ENCODE results near the gene MAN1B1.
"Not testable (repeated sequence)": the region's sequence is repeated elsewhere in the genome, so short reads cannot be mapped to it uniquely, and the experiment has no call there.

Gene MAN1B1

GRCh38 chr9:137052998-137053943 lies 33.5 kb upstream of the MAN1B1 start:
- DNase-seq: peak in 2 of 3 experiments; percentile 65 to 80

DNA sequence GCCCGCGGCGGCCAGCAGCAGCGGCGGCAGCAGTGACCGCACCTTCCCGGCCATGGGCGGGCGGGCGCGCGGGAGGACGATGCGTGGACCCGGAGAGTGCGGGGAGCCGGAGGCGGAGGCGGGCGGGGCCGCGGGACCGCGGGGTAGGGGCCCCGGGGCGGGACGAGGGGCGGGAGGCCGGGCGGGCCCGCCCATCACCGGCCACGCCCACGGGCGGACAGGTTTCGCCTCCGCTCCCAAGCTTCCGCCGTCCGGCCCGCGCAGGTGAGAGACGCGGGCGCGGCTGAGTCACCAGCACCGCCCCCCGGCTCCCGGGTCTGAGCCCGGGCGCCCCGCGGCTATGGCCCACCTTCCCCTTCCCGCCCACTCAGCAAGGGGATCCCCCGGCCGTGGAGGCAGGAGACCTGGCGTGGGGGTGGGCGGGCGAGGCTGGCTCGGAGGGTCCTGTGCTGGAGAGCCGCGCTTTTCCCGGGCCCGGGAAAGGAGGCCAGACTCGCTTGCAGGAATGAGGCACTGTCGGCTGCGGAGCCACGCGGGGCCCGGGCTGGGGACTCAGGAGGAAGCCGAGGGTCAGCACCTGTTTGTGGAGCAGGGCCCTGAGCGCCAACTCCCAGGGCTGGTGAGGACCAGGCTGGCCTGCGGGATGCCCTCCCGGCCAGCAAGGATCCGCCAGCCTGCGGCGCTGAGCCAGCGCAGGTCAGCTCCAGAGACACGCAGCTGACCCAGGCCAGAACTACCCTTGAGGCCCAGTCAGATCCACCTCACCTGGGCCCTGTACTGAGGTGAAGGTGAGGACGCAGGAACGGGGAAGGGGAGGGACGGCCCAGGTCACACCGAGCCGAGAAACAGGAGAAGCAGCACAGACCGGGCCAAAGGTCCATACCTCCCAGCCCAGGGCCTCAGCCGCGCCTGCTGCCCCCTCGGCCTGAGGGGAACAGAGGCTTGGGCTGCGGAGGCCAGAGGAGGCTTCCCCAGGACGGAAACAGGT lies 32.5 kb upstream of the MAN1B1 start, which contains the start of gene ENTPD2:
Gene ENTPD2, minus strand, starts transcription at position 118 of the 988 bp plus-strand sequence. Its CDS starts 64 bp downstream, at position 54.
- peak; percentile 59 to 80 (median 68) for DNase-seq

DNA sequence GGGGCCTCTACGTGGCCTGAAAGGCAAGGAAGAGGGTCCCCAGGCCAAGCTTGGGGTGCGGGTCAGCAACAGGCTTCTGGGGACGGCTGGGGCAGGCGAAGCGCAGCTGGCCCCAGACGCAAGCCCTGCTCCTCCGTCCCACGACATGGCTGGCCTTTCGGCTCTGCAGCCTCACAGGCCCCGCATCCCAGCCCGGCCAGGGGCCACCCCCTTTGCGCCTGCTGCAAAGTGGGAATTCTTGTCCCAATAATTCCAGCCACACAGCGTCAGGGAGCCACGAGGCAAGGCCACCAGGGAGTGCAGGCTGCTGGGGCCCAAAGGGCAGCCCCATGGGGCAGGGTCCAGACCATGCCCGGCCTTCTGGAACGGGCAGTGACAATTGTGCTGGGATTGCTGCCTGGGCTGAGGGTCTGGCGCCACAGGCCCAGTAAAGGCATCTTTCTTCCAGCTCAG lies 31.8 kb upstream of the MAN1B1 start:
- DNase-seq: no peak

DNA sequence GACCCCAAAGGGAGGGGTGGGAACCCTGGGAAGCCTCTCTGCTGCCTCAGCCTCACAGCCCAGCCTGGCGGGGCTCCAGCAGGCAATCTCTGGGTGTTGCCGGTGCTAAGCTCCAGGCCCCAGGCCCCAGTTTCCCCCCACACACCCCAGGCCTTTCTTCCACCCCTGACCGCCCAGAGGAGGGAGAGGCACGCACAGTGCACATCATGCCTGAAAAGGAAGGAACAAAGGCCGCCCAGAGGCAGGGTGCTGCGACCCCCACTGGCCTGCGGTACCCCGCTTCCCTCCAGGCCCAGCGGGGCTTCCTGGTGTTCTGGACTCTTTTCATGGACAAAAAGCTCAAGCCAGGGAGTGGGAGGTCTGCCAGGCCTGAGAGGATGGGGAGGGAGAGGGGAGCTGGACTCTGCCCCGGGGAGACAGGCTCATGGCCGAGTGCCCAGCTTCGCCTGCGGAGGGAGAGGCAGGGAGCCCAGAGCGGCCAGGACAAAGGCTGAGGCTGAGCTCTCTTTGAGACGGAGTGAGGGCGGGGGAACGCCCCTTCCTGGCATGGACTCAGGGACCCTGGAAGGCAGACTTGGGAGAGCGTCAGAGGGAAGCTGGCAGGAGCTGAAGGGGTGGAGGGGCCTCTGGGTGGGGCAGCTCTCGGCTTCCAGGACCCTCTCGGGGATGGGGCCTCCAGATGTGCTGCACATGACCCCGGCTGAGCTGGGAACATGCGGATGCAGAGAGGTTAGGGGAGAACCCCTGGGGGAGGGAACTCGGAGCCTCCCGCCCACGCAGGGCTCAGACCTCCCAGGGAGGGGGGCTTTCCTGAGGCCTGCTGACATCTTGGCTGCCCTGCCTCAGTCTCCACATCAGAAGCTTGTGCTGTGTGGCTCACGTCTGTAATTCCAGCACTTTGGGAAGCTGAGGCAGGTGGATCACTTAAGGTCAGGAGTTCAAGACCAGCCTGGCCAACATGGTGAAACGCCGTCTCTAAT lies 31.1 kb upstream of the MAN1B1 start:
- DNase-seq: no peak

GRCh38 chr9:137056739-137057415 lies 29.9 kb upstream of the MAN1B1 start:
- peak in 2 of 3 experiments; percentile 17 to 57 for DNase-seq

- peak; percentile 75 to 89 (median 77) for DNase-seq
Observed at GRCh38 chr9:137057545-137057944, 29.2 kb upstream of the MAN1B1 start.

GRCh38 chr9:137058521-137059234 lies 28.1 kb upstream of the MAN1B1 start:
- peak; percentile 8 to 66 (median 46) for DNase-seq

DNA sequence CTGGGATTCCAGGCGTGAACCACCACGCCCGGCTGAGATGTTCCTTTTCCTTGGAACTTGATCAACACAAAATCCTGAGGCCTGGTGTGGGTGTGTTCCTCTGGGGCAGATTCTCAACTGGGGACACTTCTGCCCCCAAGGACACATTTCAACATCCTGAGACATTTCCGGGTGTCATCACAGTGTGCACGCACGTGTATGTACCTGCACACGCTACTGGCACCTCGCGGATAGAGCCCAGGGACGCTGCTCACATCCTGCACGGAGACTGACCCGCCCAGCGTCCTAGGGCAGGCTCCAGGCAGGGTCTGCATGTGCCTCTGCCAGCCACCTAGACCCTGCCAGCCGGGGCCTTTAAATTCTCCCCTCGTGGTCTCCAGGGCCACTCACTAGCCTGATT lies 24.4 kb upstream of the MAN1B1 start:
- no peak for DNase-seq

- DNase-seq: not testable (repeated sequence)
Observed at GRCh38 chr9:137062798-137063197, 24.0 kb upstream of the MAN1B1 start.

GRCh38 chr9:137063311-137064026 lies 23.3 kb upstream of the MAN1B1 start:
- no peak for DNase-seq

GRCh38 chr9:137064027-137064879 lies 22.5 kb upstream of the MAN1B1 start:
- peak; percentile 16 to 70 (median 53) for DNase-seq

DNA sequence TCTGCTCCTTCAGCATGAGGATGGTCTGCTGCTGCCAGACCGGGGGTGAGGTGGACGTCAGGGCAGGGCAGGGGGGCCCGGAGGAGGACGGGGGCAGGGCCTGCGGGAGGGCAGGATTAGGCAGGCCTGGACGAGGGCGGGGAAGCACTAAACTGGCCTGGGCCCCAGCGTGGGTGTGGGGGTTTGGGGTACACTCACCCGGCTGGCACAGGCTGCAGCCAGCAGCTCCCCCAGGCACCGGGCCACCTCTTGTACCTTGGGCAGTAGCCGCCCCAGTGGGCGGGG lies 22.0 kb upstream of the MAN1B1 start:
- no peak for DNase-seq

- DNase-seq: no peak
Observed at GRCh38 chr9:137065336-137065967, 21.3 kb upstream of the MAN1B1 start.

DNA sequence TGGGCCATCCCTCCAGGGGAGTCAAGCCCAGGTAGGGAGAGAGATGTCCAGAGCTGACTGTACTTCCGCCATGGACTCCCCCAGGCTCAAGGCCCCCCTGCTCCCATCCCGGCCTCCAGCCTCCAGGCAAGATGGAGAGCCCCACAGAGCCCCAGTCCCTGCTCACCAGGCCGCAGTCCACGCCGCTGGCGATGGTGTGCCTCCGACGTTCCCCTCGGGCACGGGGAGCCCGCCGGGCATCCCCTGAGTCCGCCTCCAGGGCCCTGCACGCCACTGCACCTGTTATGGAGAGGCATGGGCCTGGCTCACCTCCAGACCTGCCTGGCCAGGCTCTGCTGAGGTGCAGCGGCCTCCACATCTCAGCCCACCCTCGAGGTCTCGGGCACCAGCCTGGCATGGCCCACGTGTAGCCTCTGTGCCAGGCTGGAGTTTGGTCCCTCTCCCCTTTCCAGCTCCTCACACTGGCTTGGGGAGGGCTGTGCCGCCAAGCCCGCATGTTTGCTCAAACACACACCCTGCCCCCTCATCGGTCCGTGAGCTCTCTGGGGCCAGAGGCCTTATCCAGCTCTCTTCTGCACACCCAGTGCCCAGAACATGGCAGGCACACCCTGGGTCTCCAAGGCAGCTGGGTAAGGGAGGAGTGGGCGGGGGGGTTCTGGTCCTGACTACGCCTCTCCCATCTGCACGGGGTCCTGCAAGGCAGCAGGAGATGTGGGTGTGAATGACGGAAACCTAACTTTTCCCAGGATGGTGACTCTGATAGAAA lies 20.5 kb upstream of the MAN1B1 start:
- DNase-seq: no peak

- DNase-seq: peak; percentile 50 to 89 (median 73)
Observed at GRCh38 chr9:137067860-137068538, 18.8 kb upstream of the MAN1B1 start.

DNA sequence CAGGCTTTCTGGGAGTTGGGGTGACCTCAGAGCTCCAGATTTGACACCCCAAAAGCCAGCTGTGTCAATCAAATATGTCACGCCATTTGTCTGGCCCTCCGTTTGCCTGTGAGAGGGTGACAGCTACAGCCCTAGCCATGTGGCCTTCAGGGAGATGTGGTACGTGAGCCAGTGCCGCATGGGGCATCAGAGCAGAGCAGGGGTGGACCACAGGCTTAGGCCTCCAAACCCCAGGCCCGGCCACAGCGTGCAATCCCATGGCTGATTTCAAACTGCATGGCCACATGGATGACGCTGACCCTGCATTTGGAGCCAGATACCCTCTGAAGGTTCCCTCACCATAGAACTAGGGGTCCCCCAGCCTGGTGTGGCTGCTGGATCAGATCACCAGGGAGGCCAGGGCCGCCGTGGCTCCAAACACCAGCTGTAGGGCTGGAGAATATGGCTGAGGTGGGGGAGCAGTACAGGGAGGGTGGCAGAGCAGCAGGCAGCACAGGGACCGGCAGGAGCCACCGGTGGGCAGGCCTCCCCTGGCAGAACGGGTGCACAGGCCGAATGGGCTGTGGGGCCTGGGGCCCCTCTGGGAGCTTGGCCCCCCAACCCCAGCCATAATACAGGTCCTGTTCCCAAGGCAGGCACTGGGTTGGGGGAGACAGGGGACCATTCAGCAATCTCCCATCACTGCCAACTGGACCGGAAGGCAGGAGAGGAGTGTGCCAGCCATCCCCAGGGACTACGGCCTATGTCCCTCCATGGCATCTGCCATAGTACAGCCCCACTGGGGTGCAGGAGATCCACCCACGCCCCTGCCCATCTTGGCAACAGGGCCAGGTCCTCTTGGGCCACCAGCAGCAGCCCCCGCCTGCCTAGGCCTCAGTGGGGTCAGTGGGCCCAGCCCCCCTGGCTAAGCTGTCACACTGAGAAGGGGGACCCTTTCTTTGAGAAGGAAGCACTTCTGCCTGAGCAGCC lies 18.0 kb upstream of the MAN1B1 start:
- no peak for DNase-seq
